ENCODE measurements around the gene CD24.

The CD24 gene

GRCh38 chr6:106966671-106967640, 7.6 kb downstream of the CD24 start:
- H3K27ac ChIP-seq = no peak overlapping the region
- no peak for TF ChIP-seq ZFX (IDR thresholded peaks at IDR 0.05; ENCODE audit: borderline replicate concordance)
- TF ChIP-seq CTCF (IDR thresholded peaks at IDR 0.05) = no peak

GRCh38 chr6:106966229-106966628, 8.3 kb downstream of the CD24 start:
- no peak overlapping the region for H3K27ac ChIP-seq
- TF ChIP-seq ZFX (IDR thresholded peaks at IDR 0.05; ENCODE audit: borderline replicate concordance) (no peak), CTCF (IDR thresholded peaks at IDR 0.05) (no peak)

- no peak overlapping the region for H3K27ac ChIP-seq
- TF ChIP-seq CTCF (IDR thresholded peaks at IDR 0.05) = no peak
- no peak for TF ChIP-seq ZFX (IDR thresholded peaks at IDR 0.05; ENCODE audit: borderline replicate concordance)
These were observed 9.6 kb downstream of the CD24 start for GRCh38 chr6:106964954-106965353.

GRCh38 chr6:106964099-106964498, 10.4 kb downstream of the CD24 start:
- H3K27ac ChIP-seq = no peak overlapping the region
- no peak for TF ChIP-seq ZFX (IDR thresholded peaks at IDR 0.05; ENCODE audit: borderline replicate concordance)
- TF ChIP-seq CTCF (IDR thresholded peaks at IDR 0.05) = no peak

GRCh38 chr6:106963544-106963943, 11.0 kb downstream of the CD24 start:
- H3K27ac ChIP-seq = no peak overlapping the region
- TF ChIP-seq CTCF (IDR thresholded peaks at IDR 0.05) (no peak), ZFX (IDR thresholded peaks at IDR 0.05; ENCODE audit: borderline replicate concordance) (no peak)

GRCh38 chr6:106961801-106962200, 12.7 kb downstream of the CD24 start:
- TF ChIP-seq ZFX (IDR thresholded peaks at IDR 0.05; ENCODE audit: borderline replicate concordance) (no peak), CTCF (IDR thresholded peaks at IDR 0.05) (no peak)
- no peak overlapping the region for H3K27ac ChIP-seq

- TF ChIP-seq ZFX (IDR thresholded peaks at IDR 0.05; ENCODE audit: borderline replicate concordance) = no peak
- TF ChIP-seq CTCF (IDR thresholded peaks at IDR 0.05) = no peak
- H3K27ac ChIP-seq = no peak overlapping the region
These were observed 13.4 kb downstream of the CD24 start for GRCh38 chr6:106961136-106961535.

Measured in 22Rv1 (cell line).